Measurements from ENCODE around the gene ZBED5. TPM values are rescaled to one million over a fixed set of nuclear protein-coding genes. Genes with fewer than 3 reads are reported as not detected.

Gene ZBED5
- total RNA-seq, 1 donor: 31.1 TPM

- no peak overlapping the region for H3K4me3 ChIP-seq (ENCODE audit: low read depth, low read length)
- DNase-seq (ENCODE audit: low read depth): peak; percentile 80
- TF ChIP-seq CTCF (IDR thresholded peaks at IDR 0.05; ENCODE audit: insufficient read depth, low read depth, low read length): peak; percentile 93
Measured at GRCh38 chr11:10878408-10879214, 20.8 kb upstream of the ZBED5 start.

- no peak for DNase-seq (ENCODE audit: low read depth)
- no peak overlapping the region for H3K4me3 ChIP-seq (ENCODE audit: low read depth, low read length)
- TF ChIP-seq CTCF (IDR thresholded peaks at IDR 0.05; ENCODE audit: insufficient read depth, low read depth, low read length): no peak
Measured at GRCh38 chr11:10876158-10876557, 18.3 kb upstream of the ZBED5 start.

GRCh38 chr11:10875430-10876021, 17.7 kb upstream of the ZBED5 start:
- H3K4me3 ChIP-seq (ENCODE audit: low read depth, low read length): no peak overlapping the region
- TF ChIP-seq CTCF (IDR thresholded peaks at IDR 0.05; ENCODE audit: insufficient read depth, low read depth, low read length): no peak
- DNase-seq (ENCODE audit: low read depth): no peak

- no peak overlapping the region for H3K4me3 ChIP-seq (ENCODE audit: low read depth, low read length)
- TF ChIP-seq CTCF (IDR thresholded peaks at IDR 0.05; ENCODE audit: insufficient read depth, low read depth, low read length): no peak
- DNase-seq (ENCODE audit: low read depth): no peak
Measured at GRCh38 chr11:10872097-10872496, 14.2 kb upstream of the ZBED5 start.

GRCh38 chr11:10868352-10868751, 10.5 kb upstream of the ZBED5 start:
- peak; percentile 66 for DNase-seq (ENCODE audit: low read depth)
- H3K4me3 ChIP-seq (ENCODE audit: low read depth, low read length): no peak overlapping the region
- TF ChIP-seq CTCF (IDR thresholded peaks at IDR 0.05; ENCODE audit: insufficient read depth, low read depth, low read length): no peak

GRCh38 chr11:10866893-10867331, 9.1 kb upstream of the ZBED5 start:
- peak; percentile 92 for DNase-seq (ENCODE audit: low read depth)

More at GRCh38 chr11:10866893-10867331, 9.1 kb upstream of the ZBED5 start:
- TF ChIP-seq CTCF (IDR thresholded peaks at IDR 0.05; ENCODE audit: insufficient read depth, low read depth, low read length): no peak
- no peak overlapping the region for H3K4me3 ChIP-seq (ENCODE audit: low read depth, low read length)

Measured in fibroblast of villous mesenchyme (primary cell).